GM21390 (cell line): Measurements from ENCODE around the gene TP53BP1.
A peak's percentile ranks its signal among the peaks of the same experiment; 100 is the strongest.
"Not testable (repeated sequence)": the region's sequence is repeated elsewhere in the genome, so short reads cannot be mapped to it uniquely, and the experiment has no call there.

Source experiments
- ATAC-seq: cut with Tn5 transposase; IDR thresholded peaks from one replicate; pipeline ENCODE4 v1.9.1; 2021; ENCODE audit not compliant: unreplicated experiment

Gene TP53BP1

DNA sequence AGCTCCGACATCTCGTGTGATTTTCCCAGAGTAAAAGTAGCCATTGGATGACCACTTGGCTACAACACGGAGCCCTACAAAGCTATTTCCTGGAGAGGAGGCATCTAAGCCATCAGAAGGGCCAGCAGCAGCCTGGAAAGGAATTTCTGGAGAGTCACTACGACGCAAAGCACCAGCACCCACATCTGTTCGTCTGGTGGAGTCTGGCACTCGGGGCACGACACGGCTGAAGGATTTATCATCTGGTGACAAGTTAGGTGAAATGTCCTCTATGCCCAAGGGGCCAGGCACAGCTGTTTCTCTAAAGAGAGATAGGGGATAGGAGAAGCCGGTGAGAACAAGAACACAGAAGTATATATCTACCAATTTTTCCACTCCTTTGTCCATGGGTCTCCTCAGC, 72.5 kb downstream of the TP53BP1 start:
- no peak for ATAC-seq

DNA sequence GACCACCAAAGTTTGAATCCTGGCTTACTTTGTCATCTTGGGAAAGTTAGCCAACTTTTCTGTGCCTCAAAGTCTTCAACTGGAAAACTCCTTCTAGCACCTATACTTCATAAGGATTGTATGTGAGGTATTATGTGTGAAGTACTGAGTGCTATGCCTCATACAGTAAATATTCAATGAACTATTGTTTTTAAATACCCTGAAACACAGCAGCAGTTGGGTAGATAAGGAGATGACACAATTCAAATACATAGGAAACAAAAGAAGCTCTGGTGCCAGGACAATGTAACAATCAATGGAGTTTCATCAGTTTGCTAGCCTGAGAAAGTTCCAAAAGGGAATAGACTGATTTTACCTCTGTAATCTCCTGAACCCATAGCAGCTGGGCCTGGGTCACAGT, 78.8 kb downstream of the TP53BP1 start:
- no peak for ATAC-seq

- no peak for ATAC-seq
These were observed 80.9 kb downstream of the TP53BP1 start for GRCh38 chr15:43412096-43412495.

- ATAC-seq: no peak
These were observed 82.3 kb downstream of the TP53BP1 start for GRCh38 chr15:43410572-43411214.

DNA sequence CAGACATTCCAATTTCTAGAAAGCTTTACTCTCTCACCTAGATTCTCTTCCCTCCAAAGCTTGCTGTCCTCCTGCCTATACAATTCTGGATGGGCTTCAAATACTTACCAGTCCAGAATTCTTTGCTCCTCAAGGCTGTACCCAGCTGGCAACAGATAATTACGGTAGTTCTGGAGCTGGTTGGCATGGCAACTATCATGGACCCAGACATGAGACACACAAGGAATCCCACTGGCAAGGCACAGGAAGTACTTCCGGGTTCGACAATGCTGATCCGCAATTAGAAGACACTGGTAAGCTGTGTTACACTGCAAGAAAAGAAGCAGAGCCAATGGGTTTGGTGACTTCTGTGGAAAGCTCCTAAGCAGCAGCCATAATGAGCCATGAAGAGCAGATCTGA, 84.2 kb downstream of the TP53BP1 start:
- ATAC-seq: no peak

GRCh38 chr15:43406808-43407207, 86.1 kb downstream of the TP53BP1 start:
- ATAC-seq: no peak

DNA sequence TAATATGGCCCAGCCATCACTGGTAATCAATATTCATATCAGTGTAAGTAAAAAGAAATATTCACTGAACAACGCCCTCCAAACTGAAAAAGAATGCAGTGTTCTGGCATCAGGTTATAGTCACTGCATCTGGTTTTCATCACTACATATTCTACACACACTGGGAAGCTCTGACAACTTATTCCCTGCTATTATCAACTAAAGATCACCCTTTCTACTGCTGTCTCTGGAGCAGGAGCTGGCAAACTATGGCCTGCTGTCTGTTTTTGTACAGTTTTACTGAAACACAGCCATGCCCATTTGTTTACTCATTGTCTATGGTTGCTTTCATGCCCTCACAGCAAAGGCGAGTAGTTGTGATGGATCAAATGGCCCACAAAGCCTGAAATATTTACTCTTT, 86.8 kb downstream of the TP53BP1 start:
- no peak for ATAC-seq

- no peak for ATAC-seq
These were observed 88.8 kb downstream of the TP53BP1 start for GRCh38 chr15:43404130-43404529.

DNA sequence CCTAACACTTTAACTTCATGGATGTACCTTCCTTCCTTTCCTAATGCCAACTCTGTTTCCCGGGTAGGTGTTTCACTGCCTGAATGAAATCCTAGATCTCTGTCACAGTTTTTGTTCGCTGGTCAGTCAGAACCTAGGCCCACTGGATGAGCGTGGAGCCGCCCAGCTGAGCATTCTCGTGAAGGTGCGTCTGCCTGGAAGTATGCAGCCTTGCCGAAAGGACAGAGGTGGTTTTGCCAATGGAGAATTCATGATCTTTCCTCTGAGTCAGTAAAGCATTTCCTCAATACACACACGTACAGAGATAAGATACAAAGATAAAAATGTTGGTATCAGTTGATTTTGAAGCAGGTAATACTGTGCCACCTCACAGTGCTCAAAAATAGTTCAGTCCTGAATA, 89.3 kb downstream of the TP53BP1 start:
- no peak for ATAC-seq

DNA sequence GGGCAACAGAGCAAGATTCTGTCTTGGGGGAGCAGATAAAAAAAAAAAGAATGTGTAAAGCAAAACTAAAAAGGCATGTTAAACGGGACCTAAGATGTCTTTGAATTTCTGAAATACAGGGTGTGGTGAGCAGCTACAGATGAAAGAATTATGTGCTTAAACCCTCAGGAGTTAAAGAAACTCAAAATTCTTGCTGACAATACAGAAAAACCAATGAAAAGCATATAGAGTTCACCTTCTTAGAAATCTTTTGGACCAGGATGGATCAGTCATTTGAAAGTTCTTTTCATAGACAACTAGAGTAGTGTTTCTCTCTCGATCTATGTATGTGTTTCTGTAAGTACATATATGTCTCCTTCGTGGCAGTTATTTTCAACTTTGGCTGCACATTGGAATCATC, 90.7 kb downstream of the TP53BP1 start:
- no peak for ATAC-seq

- ATAC-seq: not testable (repeated sequence)
These were observed 99.4 kb downstream of the TP53BP1 start for GRCh38 chr15:43393592-43393991.

GRCh38 chr15:43390723-43391122, 102.2 kb downstream of the TP53BP1 start:
- no peak for ATAC-seq

GRCh38 chr15:43383070-43383469, 109.9 kb downstream of the TP53BP1 start:
- no peak for ATAC-seq

GRCh38 chr15:43382310-43382709, 110.6 kb downstream of the TP53BP1 start:
- no peak for ATAC-seq

- no peak for ATAC-seq
These were observed 114.4 kb downstream of the TP53BP1 start for GRCh38 chr15:43378601-43379000.

GRCh38 chr15:43376017-43376705, 116.8 kb downstream of the TP53BP1 start:
- no peak for ATAC-seq

DNA sequence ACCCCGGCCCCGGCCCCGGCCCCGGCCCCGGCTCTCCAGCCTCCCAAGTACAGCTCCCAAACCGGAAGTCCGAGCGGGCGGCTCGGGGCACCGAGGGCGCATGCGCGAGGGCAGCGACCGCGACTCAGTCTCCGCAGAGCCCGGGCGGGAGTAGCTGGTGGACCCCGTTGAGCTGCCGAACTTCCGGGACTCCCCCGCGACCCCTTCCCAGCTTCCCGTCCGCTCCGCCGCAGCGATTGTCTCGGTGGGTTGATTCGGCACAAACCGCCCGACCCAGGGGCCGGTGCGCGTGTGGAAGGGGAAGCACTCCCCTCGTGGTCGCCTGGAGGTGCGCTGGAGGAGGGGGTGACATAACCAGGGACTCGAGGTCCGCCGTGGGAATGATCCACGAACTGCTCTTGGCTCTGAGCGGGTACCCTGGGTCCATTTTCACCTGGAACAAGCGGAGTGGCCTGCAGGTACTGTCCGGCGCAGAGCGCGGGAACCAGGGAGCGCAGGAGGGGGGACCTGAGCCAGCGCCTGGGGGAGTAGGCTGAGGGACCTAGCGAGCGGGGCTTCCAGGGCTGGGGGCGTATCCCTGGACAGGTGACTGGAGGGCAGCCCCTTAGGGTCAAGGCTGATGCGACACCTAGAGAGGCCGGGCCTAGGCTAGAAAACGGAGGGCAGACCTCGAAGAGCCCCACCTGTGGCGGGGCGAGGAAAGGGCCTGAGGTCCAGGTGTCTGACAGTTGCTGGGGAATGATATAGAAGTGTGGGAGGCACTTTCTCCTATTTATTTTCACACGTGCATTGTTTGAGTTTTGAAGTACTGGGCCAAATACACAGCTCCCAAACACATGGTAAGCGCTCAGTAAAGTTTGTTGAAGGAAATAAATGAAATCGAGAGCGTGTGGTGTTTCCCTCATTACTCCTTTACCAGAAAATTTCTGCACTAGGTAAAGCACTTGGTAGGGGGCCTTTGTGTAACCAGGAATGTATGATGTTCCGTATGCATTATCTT, 121.7 kb downstream of the TP53BP1 start, which contains the start of the genes TUBGCP4 and ZSCAN29:
TSS of gene TUBGCP4 (plus strand) at position 127 of the 1,000 bp plus-strand sequence. CDS start at position 381, 254 bp downstream.
TSS of gene ZSCAN29 (minus strand) at position 69 of the 1,000 bp plus-strand sequence. CDS start 1,130 bp downstream, outside the sequence.
- peak; percentile 72 for ATAC-seq

GRCh38 chr15:43370310-43370974, 122.5 kb downstream of the TP53BP1 start:
- ATAC-seq: peak; percentile 38

- ATAC-seq: no peak
These were observed 131.5 kb downstream of the TP53BP1 start for GRCh38 chr15:43361313-43361903.

DNA sequence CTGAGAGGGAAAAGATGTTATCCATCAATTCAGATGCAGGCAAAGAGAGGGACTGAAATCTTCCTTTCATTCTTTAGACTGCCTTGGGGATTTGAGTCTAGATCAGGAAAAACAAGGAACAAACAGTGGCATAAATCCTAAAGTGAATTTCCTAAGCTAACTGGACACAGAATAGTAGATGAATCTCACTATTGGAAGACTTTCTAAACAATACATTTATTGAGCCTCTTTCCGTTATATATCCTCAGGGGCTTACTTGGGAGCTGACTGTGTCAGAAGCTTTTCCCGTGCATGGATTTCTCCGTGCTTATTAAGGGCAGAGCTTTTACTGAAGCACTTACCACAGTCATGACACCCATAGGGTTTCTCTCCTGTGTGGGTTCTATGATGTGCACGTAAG, 132.1 kb downstream of the TP53BP1 start:
- ATAC-seq: no peak
